Neuron (in vitro differentiated cells): ENCODE data around the gene AGO4.

Experiments
- H2AFZ ChIP-seq: one replicate; pipeline ENCODE4 v1.6.1; 2013; ENCODE audit warnings: low read depth, mild to moderate bottlenecking, inconsistent platforms, low read length, moderate library complexity
- H3K27me3 ChIP-seq: one replicate; pipeline ENCODE4 v1.6.1; 2013; ENCODE audit warnings: low read length; ENCODE audit not compliant: insufficient read depth
- H3K36me3 ChIP-seq: one replicate; pipeline ENCODE4 v1.6.1; 2013; ENCODE audit warnings: low read length; ENCODE audit not compliant: insufficient read depth
- H3K4me1 ChIP-seq: one replicate; pipeline ENCODE4 v1.6.1; 2013; ENCODE audit warnings: low read length; ENCODE audit not compliant: insufficient read depth
- H3K4me3 ChIP-seq: 2 replicates; pipeline ENCODE4 v1.5.1; 2013; ENCODE audit warnings: mild to moderate bottlenecking, low read length, moderate library complexity
- H3K9me3 ChIP-seq: one replicate; pipeline ENCODE4 v1.6.1; 2013; ENCODE audit warnings: low read length

Gene AGO4

GRCh38 chr1:35835398-35835797 lies 27.6 kb downstream of the AGO4 start:
- Histone ChIP-seq H3K4me1 (no peaks in the 10 kb centered on the region), H2AFZ (no peak overlapping the region), H3K4me3 (no peak overlapping the region), H3K36me3 (peaks cover 76% of the 10 kb centered on the region), H3K9me3 (peaks cover 5% of the 10 kb centered on the region), H3K27me3 (no peaks in the 10 kb centered on the region)

- Histone ChIP-seq H3K9me3 (peaks cover 5% of the 10 kb centered on the region), H3K4me3 (no peak overlapping the region), H3K36me3 (peaks cover 75% of the 10 kb centered on the region), H3K4me1 (no peaks in the 10 kb centered on the region), H3K27me3 (no peaks in the 10 kb centered on the region), H2AFZ (no peak overlapping the region)
These were observed 28.9 kb downstream of the AGO4 start for GRCh38 chr1:35836734-35837133.

- peaks cover 5% of the 10 kb centered on the region for H3K9me3 ChIP-seq
- no peak overlapping the region for H3K4me3 ChIP-seq
- H3K36me3 ChIP-seq = peaks cover 79% of the 10 kb centered on the region
- H3K4me1 ChIP-seq = no peaks in the 10 kb centered on the region
- no peak overlapping the region for H2AFZ ChIP-seq
- no peaks in the 10 kb centered on the region for H3K27me3 ChIP-seq
These were observed 31.0 kb downstream of the AGO4 start for GRCh38 chr1:35838693-35839245.

GRCh38 chr1:35844826-35845225 lies 37.0 kb downstream of the AGO4 start:
- Histone ChIP-seq H2AFZ (no peak overlapping the region), H3K36me3 (peaks cover 60% of the 10 kb centered on the region), H3K4me1 (no peaks in the 10 kb centered on the region), H3K27me3 (no peaks in the 10 kb centered on the region), H3K9me3 (no peaks in the 10 kb centered on the region), H3K4me3 (no peak overlapping the region)

GRCh38 chr1:35845766-35846165 lies 38.0 kb downstream of the AGO4 start:
- Histone ChIP-seq H3K4me3 (no peak overlapping the region), H2AFZ (no peak overlapping the region), H3K36me3 (peaks cover 64% of the 10 kb centered on the region), H3K9me3 (no peaks in the 10 kb centered on the region), H3K4me1 (no peaks in the 10 kb centered on the region), H3K27me3 (no peaks in the 10 kb centered on the region)

- Histone ChIP-seq H2AFZ (no peak overlapping the region), H3K27me3 (no peaks in the 10 kb centered on the region), H3K9me3 (no peaks in the 10 kb centered on the region), H3K4me3 (no peak overlapping the region), H3K4me1 (no peaks in the 10 kb centered on the region), H3K36me3 (peaks cover 61% of the 10 kb centered on the region)
These were observed 40.2 kb downstream of the AGO4 start for GRCh38 chr1:35847935-35848565.

- no peak overlapping the region for H3K4me3 ChIP-seq
- H3K36me3 ChIP-seq = peaks cover 58% of the 10 kb centered on the region
- no peak overlapping the region for H2AFZ ChIP-seq
- H3K9me3 ChIP-seq = no peaks in the 10 kb centered on the region
- H3K27me3 ChIP-seq = no peaks in the 10 kb centered on the region
- H3K4me1 ChIP-seq = peaks cover 9% of the 10 kb centered on the region
These were observed 42.2 kb downstream of the AGO4 start for GRCh38 chr1:35850051-35850450.

GRCh38 chr1:35850716-35851115 lies 42.9 kb downstream of the AGO4 start:
- no peak overlapping the region for H3K4me3 ChIP-seq
- H2AFZ ChIP-seq = no peak overlapping the region
- H3K9me3 ChIP-seq = no peaks in the 10 kb centered on the region
- H3K27me3 ChIP-seq = no peaks in the 10 kb centered on the region
- peaks cover 13% of the 10 kb centered on the region for H3K4me1 ChIP-seq
- peaks cover 55% of the 10 kb centered on the region for H3K36me3 ChIP-seq

- no peak overlapping the region for H2AFZ ChIP-seq
- H3K4me1 ChIP-seq = peaks cover 13% of the 10 kb centered on the region
- H3K36me3 ChIP-seq = peaks cover 58% of the 10 kb centered on the region
- H3K9me3 ChIP-seq = no peaks in the 10 kb centered on the region
- no peak overlapping the region for H3K4me3 ChIP-seq
- no peaks in the 10 kb centered on the region for H3K27me3 ChIP-seq
These were observed 43.5 kb downstream of the AGO4 start for GRCh38 chr1:35851132-35851869.

- H3K27me3 ChIP-seq = no peaks in the 10 kb centered on the region
- H3K4me1 ChIP-seq = peaks cover 13% of the 10 kb centered on the region
- H3K9me3 ChIP-seq = no peaks in the 10 kb centered on the region
- no peak overlapping the region for H3K4me3 ChIP-seq
- no peak overlapping the region for H2AFZ ChIP-seq
- H3K36me3 ChIP-seq = peaks cover 60% of the 10 kb centered on the region
These were observed 44.4 kb downstream of the AGO4 start for GRCh38 chr1:35852241-35852640.

GRCh38 chr1:35854989-35855700 lies 47.3 kb downstream of the AGO4 start:
- peaks cover 47% of the 10 kb centered on the region for H3K36me3 ChIP-seq
- peaks cover 13% of the 10 kb centered on the region for H3K4me1 ChIP-seq
- H2AFZ ChIP-seq = no peak overlapping the region
- H3K9me3 ChIP-seq = no peaks in the 10 kb centered on the region
- no peak overlapping the region for H3K4me3 ChIP-seq
- no peaks in the 10 kb centered on the region for H3K27me3 ChIP-seq

- Histone ChIP-seq H3K27me3 (no peaks in the 10 kb centered on the region), H2AFZ (no peak overlapping the region), H3K4me1 (peaks cover 13% of the 10 kb centered on the region), H3K4me3 (no peak overlapping the region), H3K9me3 (no peaks in the 10 kb centered on the region), H3K36me3 (peaks cover 32% of the 10 kb centered on the region)
These were observed 49.1 kb downstream of the AGO4 start for GRCh38 chr1:35856964-35857363.

- Histone ChIP-seq H2AFZ (no peak overlapping the region), H3K27me3 (no peaks in the 10 kb centered on the region), H3K4me3 (no peak overlapping the region), H3K4me1 (peaks cover 13% of the 10 kb centered on the region), H3K9me3 (no peaks in the 10 kb centered on the region), H3K36me3 (peaks cover 25% of the 10 kb centered on the region)
These were observed 50.0 kb downstream of the AGO4 start for GRCh38 chr1:35857830-35858229.
